GM21619 (cell line): ENCODE data around the gene SPG7.
"Not testable (repeated sequence)": the region's sequence is repeated elsewhere in the genome, so short reads cannot be mapped to it uniquely, and the experiment has no call there.

ENCODE experiments used
- ATAC-seq: cut with Tn5 transposase; IDR thresholded peaks from one replicate; pipeline ENCODE4 v1.9.1; 2021; ENCODE audit not compliant: unreplicated experiment

Gene SPG7

GRCh38 chr16:89507834-89508590, at the start of gene SPG7:
Gene SPG7 (plus strand): TSS chr16:89508403. CDS start chr16:89508418, 15 bp downstream.
- peak; percentile 59 for ATAC-seq

DNA sequence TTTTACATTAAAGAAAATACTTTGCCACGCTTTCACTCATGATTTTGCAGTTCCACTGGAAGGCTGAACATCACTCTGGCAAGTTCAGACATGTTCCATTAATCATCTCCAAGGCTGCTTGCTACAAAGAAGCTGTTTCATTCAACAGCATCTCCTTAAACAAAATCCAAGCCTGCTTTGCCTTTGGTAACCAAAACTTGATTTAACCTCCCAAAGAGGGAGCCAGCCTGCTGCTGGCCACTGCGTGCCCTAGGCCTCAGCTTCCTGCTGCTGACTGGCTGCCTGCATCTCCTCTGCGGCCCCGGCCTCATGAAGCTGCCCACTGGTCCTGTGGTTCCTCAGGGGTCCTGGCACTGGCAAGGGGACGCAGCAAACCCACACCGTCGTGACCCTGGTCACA, 49.7 kb upstream of the SPG7 start:
- no peak for ATAC-seq

DNA sequence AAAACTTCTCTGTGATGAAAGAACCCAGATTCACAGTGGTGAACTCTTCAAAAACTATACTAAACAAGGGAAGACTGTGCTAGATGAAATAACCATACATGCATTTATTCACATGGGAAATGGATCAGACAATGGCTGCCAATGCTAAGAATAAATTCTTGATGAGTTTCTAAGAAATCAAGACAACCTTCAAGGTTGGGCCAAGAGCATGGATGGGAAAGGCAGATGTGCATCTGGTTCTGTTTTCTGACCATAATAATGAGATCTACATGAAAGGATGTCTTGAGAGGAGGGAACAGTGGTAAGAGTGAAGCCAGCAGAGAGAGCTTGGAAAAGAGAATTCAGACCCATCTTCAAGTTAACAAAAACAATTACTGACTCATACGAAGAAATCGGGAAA, 49.2 kb upstream of the SPG7 start:
- ATAC-seq, result no peak

DNA sequence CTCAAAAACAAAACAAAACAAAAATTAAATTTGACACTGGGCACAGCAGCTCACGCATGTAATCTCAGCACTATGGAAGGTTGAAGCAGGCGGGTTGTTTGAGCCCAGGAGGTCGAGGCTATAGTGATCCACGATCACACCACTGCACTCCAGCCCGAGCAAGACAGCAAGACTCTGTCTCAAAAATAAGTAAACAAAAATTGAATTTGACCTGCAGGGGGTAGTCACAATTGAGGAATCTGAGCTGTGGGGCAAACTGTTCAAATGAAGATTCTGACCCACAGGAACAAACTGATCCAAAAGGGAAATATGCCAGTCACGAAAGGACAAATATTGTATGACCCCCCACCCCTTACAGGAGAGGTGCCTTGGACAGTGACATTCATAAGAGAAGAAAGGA, 47.6 kb upstream of the SPG7 start:
- ATAC-seq, result no peak

GRCh38 chr16:89461890-89462289, 46.3 kb upstream of the SPG7 start:
- not testable (repeated sequence) for ATAC-seq

GRCh38 chr16:89462639-89463038, 45.6 kb upstream of the SPG7 start:
- ATAC-seq, result not testable (repeated sequence)

- not testable (repeated sequence) for ATAC-seq
Measured at GRCh38 chr16:89463312-89463711, 44.9 kb upstream of the SPG7 start.

DNA sequence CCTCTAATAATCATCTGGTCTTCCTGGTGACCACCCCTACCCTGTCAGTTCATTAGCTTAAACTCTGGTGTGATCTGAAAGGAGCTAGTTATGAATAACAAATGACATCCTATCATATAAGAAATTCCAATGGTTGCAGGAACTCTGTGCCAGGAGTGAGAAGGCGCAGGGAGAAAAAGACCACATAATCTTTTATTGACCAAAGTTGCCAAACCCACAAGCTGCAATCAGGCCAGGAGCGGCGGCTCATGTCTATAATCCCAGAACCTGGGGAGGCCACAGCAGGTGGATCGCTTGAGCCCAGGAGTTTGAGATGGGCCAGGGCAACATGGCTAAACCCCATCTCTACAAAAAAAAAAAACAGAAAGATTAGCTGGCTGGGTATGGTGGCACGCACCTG, 41.3 kb upstream of the SPG7 start:
- no peak for ATAC-seq

DNA sequence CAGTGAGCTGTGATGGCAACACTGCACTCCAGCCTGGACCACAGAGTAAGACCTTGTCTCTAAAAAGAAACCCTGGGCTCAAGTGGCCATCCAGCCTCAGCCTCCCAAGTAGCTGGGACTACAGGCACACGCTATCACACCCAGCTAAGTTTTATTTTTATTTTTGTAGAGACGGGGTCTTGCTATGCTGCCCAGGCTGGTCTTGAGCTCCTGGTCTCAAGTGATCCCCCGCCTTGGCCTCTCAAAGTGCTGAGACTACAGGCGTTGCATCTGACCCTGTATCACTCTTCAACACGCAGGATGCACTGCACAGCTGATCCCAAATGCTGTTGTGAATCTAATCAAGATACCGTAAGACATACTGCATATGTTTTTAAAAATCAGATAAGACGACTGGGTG, 40.8 kb upstream of the SPG7 start:
- ATAC-seq, result no peak

GRCh38 chr16:89472711-89473075, 35.5 kb upstream of the SPG7 start:
- ATAC-seq, result no peak

- no peak for ATAC-seq
Measured at GRCh38 chr16:89473136-89473712, 35.0 kb upstream of the SPG7 start.

DNA sequence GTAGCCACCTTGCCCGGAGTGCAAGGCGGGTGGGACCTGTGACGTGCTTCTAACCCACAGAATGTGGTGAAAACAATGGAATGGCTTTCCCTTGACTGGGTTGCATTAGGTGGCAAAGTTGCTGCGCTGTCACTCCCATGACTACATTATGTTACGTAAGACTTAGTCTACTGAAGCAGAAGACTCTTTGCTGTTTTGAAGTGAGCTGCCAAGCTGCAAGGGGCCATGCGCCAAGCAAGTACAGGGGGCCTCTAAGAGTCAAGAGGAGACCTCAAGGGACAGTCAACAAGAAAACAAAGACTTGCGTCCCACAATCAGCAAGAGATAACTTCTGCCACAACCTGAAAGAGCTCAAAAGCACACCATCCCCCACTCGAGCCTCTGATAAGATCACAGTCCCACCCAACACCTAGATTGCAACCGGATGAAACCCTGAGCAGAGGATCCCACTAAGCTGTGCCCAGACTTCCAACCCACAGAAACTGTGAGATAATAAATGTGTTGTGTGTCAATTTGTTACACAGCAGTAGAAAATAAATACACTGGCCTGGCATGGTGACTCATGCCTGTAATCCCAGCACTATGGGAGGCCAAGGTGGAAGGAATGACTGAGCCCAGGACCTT, 34.3 kb upstream of the SPG7 start:
- no peak for ATAC-seq

DNA sequence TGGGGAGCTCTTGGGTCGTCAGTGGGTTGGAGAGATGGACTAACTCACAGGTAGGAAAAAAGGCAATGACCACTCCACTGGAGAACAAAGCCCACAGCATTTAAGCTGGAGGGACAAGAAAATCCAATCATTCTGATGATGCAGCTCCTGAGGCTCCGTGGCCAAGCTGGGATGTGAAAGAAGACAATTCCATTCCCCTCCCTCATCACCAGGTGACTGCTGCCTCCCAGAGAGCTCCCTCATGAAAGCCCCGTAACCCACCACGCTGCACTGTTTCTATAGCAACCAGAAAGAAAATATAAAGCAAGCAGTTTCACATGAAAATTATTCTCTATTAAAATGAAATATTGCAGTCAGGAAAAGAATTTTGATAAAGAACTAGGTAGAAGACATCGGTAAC, 33.1 kb upstream of the SPG7 start:
- ATAC-seq, result no peak

- no peak for ATAC-seq
Measured at GRCh38 chr16:89476379-89476778, 31.8 kb upstream of the SPG7 start.

DNA sequence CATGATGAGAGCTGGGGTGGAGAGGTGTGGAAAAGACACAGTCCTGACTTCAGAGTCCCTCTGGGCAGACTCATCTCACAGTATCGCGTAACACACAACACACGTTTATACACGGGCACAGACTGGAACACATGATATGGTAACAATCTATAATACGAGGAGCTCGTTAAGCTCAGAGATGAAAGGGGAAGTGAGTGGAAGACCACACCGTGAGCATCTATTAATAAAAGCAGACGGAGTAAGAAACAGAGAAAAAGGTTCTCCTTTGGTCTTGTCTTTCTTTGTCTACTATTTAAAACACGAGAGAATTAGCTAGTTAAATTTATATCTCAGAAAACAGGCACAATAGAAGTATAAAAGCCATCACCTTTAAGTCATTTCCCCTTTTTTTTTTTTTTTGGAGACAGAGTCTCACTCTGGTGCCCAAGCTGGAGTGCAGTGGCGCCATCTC, 31.4 kb upstream of the SPG7 start:
- no peak for ATAC-seq

GRCh38 chr16:89478576-89479221, 29.5 kb upstream of the SPG7 start:
- no peak for ATAC-seq

DNA sequence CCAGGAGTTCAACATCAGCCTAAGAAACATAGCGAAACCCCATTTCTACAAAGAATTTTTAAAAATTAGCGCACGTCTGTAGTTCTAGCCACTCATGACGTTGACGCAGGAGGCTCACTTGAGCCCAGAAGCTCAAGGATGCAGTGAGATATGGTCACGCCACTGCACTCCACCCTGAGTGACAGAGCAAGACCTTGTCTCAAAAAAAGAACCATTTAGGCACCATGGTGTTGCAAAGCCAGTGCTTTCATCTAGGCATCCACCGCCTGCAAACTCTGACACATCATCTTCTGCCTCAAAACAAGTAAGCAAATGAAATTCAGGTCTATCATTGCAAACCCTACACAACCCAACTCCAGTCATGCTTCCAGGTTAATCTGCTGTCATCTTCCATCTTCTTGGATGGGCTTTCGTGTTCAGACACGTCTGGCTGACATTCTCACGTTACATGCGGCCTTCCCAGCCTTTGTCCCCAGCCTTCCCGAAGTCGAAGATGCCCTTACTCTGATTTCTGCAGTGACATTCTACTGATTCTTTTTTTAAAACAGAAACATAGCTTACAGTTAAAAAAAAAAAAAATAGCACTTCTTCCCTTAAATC, 26.7 kb upstream of the SPG7 start:
- ATAC-seq, result no peak

- ATAC-seq, result no peak
Measured at GRCh38 chr16:89482150-89482816, 25.9 kb upstream of the SPG7 start.

DNA sequence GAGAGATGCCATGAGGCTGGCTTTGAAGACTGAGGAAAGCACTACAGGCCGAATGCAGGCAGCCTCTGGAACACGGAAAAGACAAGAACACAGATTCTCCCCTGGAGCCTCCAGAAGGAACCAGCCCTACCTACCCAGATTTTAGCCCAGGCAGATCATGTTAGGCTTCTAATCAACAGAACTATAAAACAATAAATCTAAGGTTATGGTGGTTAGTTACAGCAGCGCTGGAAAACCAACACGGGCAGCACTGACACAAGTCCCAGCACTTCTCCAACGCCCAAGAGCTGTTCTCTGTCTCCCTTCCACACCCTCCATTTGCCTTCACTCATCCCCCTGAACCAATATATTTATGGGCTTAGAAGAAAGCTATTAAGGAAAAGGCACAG, 25.4 kb upstream of the SPG7 start:
- ATAC-seq, result no peak

DNA sequence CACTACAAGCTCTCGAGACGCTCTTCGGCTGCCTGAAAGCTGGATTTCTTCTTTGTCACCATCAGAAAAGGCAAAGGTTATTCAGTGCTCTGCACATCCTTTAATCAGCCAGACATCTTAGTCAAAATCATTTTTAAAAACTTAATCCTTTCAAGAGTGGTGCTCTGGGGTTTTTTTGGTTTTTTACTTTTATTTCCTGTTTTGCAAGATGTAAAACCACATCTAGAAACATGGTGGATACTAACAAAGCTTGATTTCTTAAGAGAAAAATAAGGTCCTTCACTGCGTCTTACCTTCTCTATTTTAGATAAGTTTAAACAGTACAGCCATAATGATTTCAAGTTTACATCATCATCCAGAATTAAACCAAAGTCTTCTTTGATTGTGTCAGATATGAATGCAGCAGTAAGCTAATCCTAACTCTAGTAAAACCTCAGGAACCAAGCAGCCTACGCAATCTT, 24.1 kb upstream of the SPG7 start:
- no peak for ATAC-seq
